ENCODE measurements around the gene ZCWPW2.

The ZCWPW2 gene

GRCh38 chr3:28348629-28349468 is at the start of gene ZCWPW2, which contains the start of gene AZI2:
Gene ZCWPW2, plus strand, starts transcription at chr3:28348721. Its CDS starts 64,348 bp downstream, at chr3:28413069.
Gene AZI2, minus strand, starts transcription at chr3:28348824. Its CDS starts 8,207 bp downstream, at chr3:28340617.
- DNase-seq (ENCODE audit: low read depth in 2 of 2), result peak; percentile 88 to 91

DNA sequence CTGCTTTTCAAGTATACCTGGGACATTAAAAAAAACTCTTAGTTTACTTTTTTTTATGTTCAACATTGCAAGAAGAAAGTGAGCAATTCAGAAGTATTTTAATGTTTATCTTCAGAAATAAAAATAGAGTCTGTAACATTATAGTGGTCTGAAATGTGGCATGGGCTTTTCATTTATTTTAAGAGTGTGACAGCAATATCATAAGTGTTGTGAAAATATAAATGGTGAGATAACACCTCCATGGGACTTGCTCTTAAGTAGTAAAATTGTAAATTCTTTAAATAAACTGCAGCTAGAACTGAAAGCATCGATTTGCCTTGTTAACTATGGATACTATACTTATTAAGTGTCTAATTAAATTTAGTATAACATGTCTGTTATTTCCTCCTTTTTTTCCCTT is 48.8 kb upstream of the ZCWPW2 start:
- no peak for DNase-seq (ENCODE audit: low read depth in 2 of 2)

- no peak for DNase-seq (ENCODE audit: low read depth in 2 of 2)
Observed at GRCh38 chr3:28300345-28300962, 48.1 kb upstream of the ZCWPW2 start.

DNA sequence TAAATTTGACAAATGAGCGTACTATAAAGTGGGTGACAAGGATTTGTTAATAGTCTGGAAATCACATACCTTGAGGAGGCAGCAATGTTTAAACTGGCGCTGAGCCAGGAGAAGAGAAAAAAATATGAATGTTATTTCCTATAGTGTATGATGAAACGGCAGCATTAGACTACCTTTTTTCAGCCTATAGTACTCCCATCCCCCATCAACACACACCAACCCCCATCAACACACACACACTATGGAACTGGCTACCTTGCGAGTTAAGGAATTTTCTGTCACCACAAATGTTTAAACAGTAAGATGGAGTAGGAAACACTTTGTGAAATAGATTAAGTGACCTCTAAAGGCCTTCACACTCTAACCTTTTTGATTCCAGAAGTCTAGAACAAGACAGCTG is 46.8 kb upstream of the ZCWPW2 start:
- no peak for DNase-seq (ENCODE audit: low read depth in 2 of 2)

- DNase-seq (ENCODE audit: low read depth in 2 of 2), result no peak
Observed at GRCh38 chr3:28308196-28308595, 40.3 kb upstream of the ZCWPW2 start.

DNA sequence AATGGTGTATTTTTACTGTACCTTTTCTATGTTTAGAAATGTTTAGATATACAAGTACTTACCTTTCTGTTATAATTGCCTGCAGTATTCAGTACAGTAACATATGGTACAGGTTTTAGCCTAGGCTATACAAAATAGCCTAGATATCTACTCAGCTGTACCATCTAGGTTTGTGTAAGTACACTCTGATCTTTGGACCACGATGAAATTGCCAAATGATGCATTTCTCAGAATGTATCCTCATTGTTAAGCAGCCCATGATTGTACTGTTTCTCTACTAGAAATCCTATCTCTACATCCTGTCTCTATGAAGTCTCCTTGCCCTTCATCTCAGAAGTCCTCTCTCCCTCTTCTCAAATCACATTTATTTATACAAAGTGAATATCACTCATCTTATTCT is 32.8 kb upstream of the ZCWPW2 start:
- DNase-seq (ENCODE audit: low read depth in 2 of 2), result no peak

GRCh38 chr3:28316226-28316625 is 32.3 kb upstream of the ZCWPW2 start:
- DNase-seq (ENCODE audit: low read depth in 2 of 2), result no peak

DNA sequence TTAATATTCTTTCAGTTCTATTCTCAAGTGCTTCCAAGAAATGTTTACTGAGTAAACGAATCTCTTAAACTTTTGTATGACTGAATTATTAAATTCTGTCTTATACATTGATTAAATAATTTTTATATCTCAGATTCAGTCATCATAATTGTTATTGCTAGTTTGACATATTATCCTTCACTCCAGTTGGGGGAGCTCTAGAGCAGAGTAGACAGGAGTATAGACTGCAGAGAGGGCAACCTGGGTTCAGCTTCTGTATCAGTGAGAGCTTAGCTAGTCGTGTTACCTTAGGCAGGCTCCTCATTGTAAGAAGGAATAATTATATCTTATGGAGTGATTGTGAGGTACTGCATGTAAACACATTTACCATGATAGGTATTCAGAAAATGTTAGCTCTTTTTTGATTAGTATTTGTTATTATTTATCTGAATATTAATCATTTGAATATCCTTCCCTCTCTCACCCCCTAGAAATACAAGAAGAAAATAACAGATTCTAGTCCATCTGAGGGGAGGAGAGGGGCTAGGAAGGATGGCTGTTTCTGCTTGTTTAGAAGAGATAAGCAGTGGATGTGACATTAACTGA is 31.0 kb upstream of the ZCWPW2 start:
- peak in 1 of 2 donors; percentile 13 for DNase-seq (ENCODE audit: low read depth in 2 of 2)

- DNase-seq (ENCODE audit: low read depth in 2 of 2), result no peak
Observed at GRCh38 chr3:28320981-28321380, 27.5 kb upstream of the ZCWPW2 start.

- DNase-seq (ENCODE audit: low read depth in 2 of 2), result no peak
Observed at GRCh38 chr3:28322464-28322863, 26.1 kb upstream of the ZCWPW2 start.

DNA sequence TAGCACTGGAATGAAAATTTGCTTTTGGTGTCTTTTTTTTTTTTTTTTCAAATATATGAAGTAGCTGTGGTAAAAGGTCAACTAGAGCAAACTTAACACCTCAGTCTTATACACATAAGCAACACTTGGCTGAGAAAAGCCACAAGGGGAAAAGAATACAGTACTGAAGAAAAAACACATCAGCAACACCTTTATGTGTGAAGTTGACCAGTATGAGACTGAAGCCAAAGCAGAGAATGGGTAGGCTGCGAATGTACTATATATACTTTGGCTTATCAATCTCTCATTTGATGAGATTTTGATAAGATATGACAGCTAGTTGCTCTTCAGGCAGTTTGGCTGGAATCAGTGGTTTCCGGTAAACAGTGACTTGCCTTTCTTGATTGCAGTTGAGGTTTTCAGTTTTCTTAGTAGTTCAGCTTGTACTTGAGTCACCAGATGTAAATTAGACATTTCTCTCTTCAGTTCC is 22.0 kb upstream of the ZCWPW2 start:
- no peak for DNase-seq (ENCODE audit: low read depth in 2 of 2)

DNA sequence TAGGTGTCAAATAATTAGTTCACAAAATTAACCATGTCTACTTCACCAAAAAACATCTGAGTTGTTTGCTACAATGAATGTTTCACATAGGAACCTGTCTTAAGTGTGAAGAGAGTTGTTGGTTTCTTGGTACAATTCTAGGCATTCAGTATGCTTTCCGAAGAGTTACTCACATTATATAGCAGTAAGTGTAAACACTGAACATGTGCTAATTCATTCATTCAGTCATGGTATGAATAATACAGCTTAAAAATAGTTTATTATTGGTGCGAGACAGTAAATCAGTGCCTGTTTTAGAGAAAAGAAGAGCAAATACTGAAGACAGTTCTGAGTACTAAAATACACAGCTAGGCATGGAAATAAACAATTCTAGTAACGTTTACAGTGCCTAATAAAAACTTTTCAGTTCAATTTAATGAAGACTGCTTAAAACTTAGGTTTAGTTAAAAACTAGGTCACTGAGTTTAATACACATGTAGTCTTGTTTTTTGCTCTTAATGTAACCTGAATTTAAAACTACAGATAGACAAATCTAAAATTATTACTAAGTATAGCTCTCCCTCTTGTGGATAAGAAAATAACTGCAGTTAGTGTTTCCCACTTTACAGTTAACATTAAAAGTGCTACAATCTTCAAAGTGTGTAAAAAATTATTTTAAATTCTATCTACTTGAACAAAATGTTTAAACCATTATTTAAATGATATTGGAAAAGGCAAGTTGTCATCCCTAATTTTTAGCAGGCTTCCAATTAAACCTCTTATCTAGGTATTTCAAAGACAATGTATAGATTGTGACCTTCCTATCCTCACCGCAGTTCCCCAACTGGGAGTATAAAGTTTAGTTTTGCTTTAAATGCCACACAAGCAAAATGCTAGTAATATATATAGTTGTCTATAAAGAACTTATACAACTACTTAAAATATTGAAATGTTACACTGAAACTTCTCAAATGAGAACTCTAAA is 20.1 kb upstream of the ZCWPW2 start:
- no peak for DNase-seq (ENCODE audit: low read depth in 2 of 2)

DNA sequence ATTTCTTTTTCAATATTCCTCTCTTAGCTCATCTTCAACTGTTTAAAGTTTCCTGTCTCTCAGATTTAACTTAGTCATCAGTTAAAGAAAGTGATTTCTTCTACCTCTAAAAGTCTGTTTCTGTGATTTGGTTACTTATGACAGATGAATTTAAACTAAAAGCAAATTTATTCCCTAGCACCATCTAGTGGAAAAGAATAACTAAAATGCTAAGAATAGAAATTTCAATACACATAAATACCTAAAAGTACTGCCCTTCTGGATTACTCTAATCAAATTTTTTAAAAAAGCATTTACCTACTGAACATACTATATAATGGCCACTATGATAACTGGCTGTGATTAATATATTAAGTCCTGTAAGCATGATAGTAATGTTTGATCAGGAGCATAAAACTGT is 14.0 kb upstream of the ZCWPW2 start:
- no peak for DNase-seq (ENCODE audit: low read depth in 2 of 2)

DNA sequence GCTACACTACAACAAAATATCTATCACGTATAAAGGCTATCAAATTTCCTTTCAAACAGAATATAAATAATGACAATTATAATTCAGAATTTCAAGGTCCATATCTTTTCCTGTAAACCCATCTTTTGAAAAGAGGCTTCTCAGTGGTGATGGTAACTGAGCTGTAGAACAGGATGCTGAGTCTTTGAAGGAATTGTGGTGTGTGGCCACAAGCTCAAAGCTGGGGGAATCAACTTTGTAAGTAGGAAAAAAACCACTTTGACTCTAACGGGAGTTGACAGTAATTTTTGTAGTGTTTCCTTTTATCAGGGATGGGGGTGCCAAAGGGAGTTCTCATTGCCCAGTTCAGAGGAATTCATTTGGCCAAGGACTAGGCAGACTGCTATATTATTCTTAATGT is 13.3 kb upstream of the ZCWPW2 start:
- DNase-seq (ENCODE audit: low read depth in 2 of 2), result no peak

GRCh38 chr3:28337230-28337629 is 11.3 kb upstream of the ZCWPW2 start:
- DNase-seq (ENCODE audit: low read depth in 2 of 2), result no peak

- no peak for DNase-seq (ENCODE audit: low read depth in 2 of 2)
Observed at GRCh38 chr3:28343144-28343543, 5.4 kb upstream of the ZCWPW2 start.

GRCh38 chr3:28345690-28346089 is 2.8 kb upstream of the ZCWPW2 start:
- no peak for DNase-seq (ENCODE audit: low read depth in 2 of 2)

- DNase-seq (ENCODE audit: low read depth in 2 of 2), result no peak
Observed at GRCh38 chr3:28347374-28348264, 902 bp upstream of the ZCWPW2 start.

DNA sequence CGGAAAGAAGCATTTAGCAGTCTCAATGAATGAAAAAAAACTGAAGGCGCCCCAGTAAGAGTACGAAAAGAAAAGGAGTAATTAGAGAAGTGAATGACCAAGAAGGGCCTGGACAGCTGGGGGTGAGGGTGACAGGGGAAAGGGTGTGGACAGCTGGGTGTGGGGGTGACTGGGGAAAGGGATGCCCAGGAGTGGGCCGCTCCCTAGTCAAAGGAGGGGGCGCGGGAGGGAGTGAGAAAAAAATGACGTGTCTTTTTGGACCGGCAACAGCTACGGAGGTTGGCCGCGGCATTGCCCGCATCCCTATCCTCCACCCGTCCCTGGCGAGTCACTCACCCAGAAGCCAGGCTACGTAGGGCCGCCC is 274 bp upstream of the ZCWPW2 start:
- DNase-seq (ENCODE audit: low read depth in 2 of 2), result no peak

- DNase-seq (ENCODE audit: low read depth in 2 of 2), result peak in 1 of 2 donors; percentile 9
Observed at GRCh38 chr3:28349469-28350000, 1.0 kb downstream of the ZCWPW2 start.
